Neuronal stem cell (in vitro differentiated cells): ENCODE results near the gene IGFN1.

ENCODE experiments used
- DNase-seq: peaks from one replicate; pipeline ENCODE4 v3.0.0-alpha.2; 2013; ENCODE audit warnings: low spot score
- H2AFZ ChIP-seq: one replicate; pipeline ENCODE4 v1.6.1; 2013; ENCODE audit warnings: mild to moderate bottlenecking, low read length, inconsistent platforms
- H2AK5ac ChIP-seq: 2 replicates; pipeline ENCODE4 v1.6.1; 2013; ENCODE audit warnings: low read depth, mild to moderate bottlenecking, inconsistent platforms, low read length, moderate library complexity, mixed read lengths
- H2BK120ac ChIP-seq: 2 replicates; pipeline ENCODE4 v1.6.1; 2013; ENCODE audit warnings: low read depth, mild to moderate bottlenecking, inconsistent platforms, low read length, moderate library complexity, mixed read lengths
- H2BK12ac ChIP-seq: one replicate; pipeline ENCODE4 v1.6.1; 2013; ENCODE audit warnings: low read length, inconsistent platforms
- H2BK15ac ChIP-seq: 2 replicates; pipeline ENCODE4 v1.6.1; 2013; ENCODE audit warnings: mild to moderate bottlenecking, low read length, inconsistent platforms, mixed read lengths
- H2BK5ac ChIP-seq: one replicate; pipeline ENCODE4 v1.6.1; 2013; ENCODE audit warnings: inconsistent platforms, mild to moderate bottlenecking, low read length, moderate library complexity
- H3K14ac ChIP-seq: one replicate; pipeline ENCODE4 v1.6.1; 2013; ENCODE audit warnings: low read length, inconsistent platforms
- H3K18ac ChIP-seq: 2 replicates; pipeline ENCODE4 v1.6.1; 2013; ENCODE audit warnings: low read length, inconsistent platforms
- H3K23ac ChIP-seq: 2 replicates; pipeline ENCODE4 v1.6.1; 2013; ENCODE audit warnings: low read depth, mild to moderate bottlenecking, mixed read lengths, low read length, inconsistent platforms; ENCODE audit not compliant: poor library complexity
- H3K27ac ChIP-seq: replicated peaks from 3 replicates; pipeline ENCODE4 v1.5.1; 2013; ENCODE audit warnings: low read length, inconsistent platforms
- H3K27me3 ChIP-seq, 3 experiments: 2 replicates each; pipeline ENCODE4 v1.6.1; 2013; ENCODE audit warnings: low read length in 3 of 3, mild to moderate bottlenecking in 2 of 3, inconsistent platforms in 1 of 3, low read depth in 1 of 3, mixed read lengths in 1 of 3, moderate library complexity in 1 of 3; ENCODE audit not compliant: control insufficient read depth in 3 of 3, insufficient read depth in 3 of 3
- H3K36me3 ChIP-seq, 2 donors: replicated peaks in 1 of 2; 2 replicates each; pipeline ENCODE4 v1.6.1; 2013; ENCODE audit warnings: low read length in 2 of 2; ENCODE audit not compliant: control insufficient read depth in 2 of 2, insufficient read depth in 2 of 2
- H3K4ac ChIP-seq: 2 replicates; pipeline ENCODE4 v1.6.1; 2013; ENCODE audit warnings: inconsistent platforms, mild to moderate bottlenecking, low read length, moderate library complexity
- H3K4me1 ChIP-seq, 2 donors: 1 replicate in 1 of 2; 2 replicates in 1 of 2; pipeline ENCODE4 v1.6.1; 2013; ENCODE audit warnings: low read length in 2 of 2, low read depth in 1 of 2; ENCODE audit not compliant: control insufficient read depth in 2 of 2, insufficient read depth in 1 of 2
- H3K4me2 ChIP-seq: one replicate; pipeline ENCODE4 v1.6.1; 2013; ENCODE audit warnings: mild to moderate bottlenecking, low read length, inconsistent platforms; ENCODE audit not compliant: insufficient read depth, poor library complexity, severe bottlenecking
- H3K4me3 ChIP-seq, 2 donors: 2 replicates each; pipeline ENCODE4 v1.5.1; 2013; ENCODE audit warnings: low read length in 2 of 2, mild to moderate bottlenecking in 2 of 2, inconsistent platforms in 1 of 2, moderate library complexity in 1 of 2
- H3K79me1 ChIP-seq: one replicate; pipeline ENCODE4 v1.6.1; 2013; ENCODE audit warnings: low read depth, mild to moderate bottlenecking, inconsistent platforms, low read length, moderate library complexity
- H3K9ac ChIP-seq: one replicate; pipeline ENCODE4 v1.6.1; 2013; ENCODE audit warnings: mild to moderate bottlenecking, low read depth, low read length, inconsistent platforms; ENCODE audit not compliant: poor library complexity
- H3K9me3 ChIP-seq, 2 donors: replicated peaks in 1 of 2; 2 replicates each; pipeline versions ENCODE3 to v1.6.1; 2013; ENCODE audit warnings: low read length in 2 of 2, mild to moderate bottlenecking in 2 of 2, inconsistent platforms in 1 of 2, low read depth in 1 of 2, mixed read lengths in 1 of 2, moderate library complexity in 1 of 2; ENCODE audit not compliant: control insufficient read depth in 2 of 2, insufficient read depth in 1 of 2
- H4K8ac ChIP-seq: one replicate; pipeline ENCODE4 v1.6.1; 2013; ENCODE audit warnings: low read depth, mild to moderate bottlenecking, inconsistent platforms, low read length, moderate library complexity
- H4K91ac ChIP-seq: one replicate; pipeline ENCODE4 v1.6.1; 2013; ENCODE audit warnings: low read length, low read depth, mild to moderate bottlenecking, inconsistent platforms; ENCODE audit not compliant: poor library complexity
- WGBS, 2 donors: extraction: QIAGEN DNeasy Blood & Tissue Kit; methylation state at CpG; one replicate each; pipeline ENCODE4 v1.1.7; 2013; ENCODE audit warnings: missing lambda C conversion rate in 2 of 2, mixed read lengths in 1 of 2; ENCODE audit not compliant: insufficient read length in 2 of 2, insufficient replicate concordance in 1 of 2; ENCODE audit errors: extremely low coverage in 2 of 2; 5-methylcytosine and 5-hydroxymethylcytosine counted together

IGFN1 gene

GRCh38 chr1:201178718-201179117, 11.9 kb upstream of the IGFN1 start:
- H3K14ac ChIP-seq = no peak overlapping the region
- peaks cover 0 to 1% of the 10 kb centered on the region in 2 donors for H3K4me1 ChIP-seq
- H2BK12ac ChIP-seq = no peak overlapping the region
- no peak overlapping the region for H3K9ac ChIP-seq
- peaks cover 0 to 56% (median 0%) of the 10 kb centered on the region in 3 experiments for H3K27me3 ChIP-seq
- no peak for DNase-seq
- H2BK5ac ChIP-seq = no peak overlapping the region
- no peak overlapping the region for H3K18ac ChIP-seq
- no peak overlapping the region for H3K4me2 ChIP-seq
- no peak overlapping the region for H3K23ac ChIP-seq
- no peaks in the 10 kb centered on the region for H3K79me1 ChIP-seq
- H3K4ac ChIP-seq = no peak overlapping the region
- no CpG with 5 or more reads among the region's 3 CpGs for WGBS, 2 donors
- no peak overlapping the region for H3K4me3 ChIP-seq
- H2AFZ ChIP-seq = no peak overlapping the region
- H4K8ac ChIP-seq = no peak overlapping the region
- no peak overlapping the region for H2BK120ac ChIP-seq
- H3K27ac ChIP-seq = no peak overlapping the region
- no peaks in the 10 kb centered on the region for H3K9me3 ChIP-seq
- no peak overlapping the region for H2BK15ac ChIP-seq
- no peak overlapping the region for H2AK5ac ChIP-seq
- no peak overlapping the region for H4K91ac ChIP-seq
- H3K36me3 ChIP-seq = no peaks in the 10 kb centered on the region

- no peaks in the 10 kb centered on the region for H3K36me3 ChIP-seq
- H3K9ac ChIP-seq = no peak overlapping the region
- no peak for DNase-seq
- no peaks in the 10 kb centered on the region for H3K79me1 ChIP-seq
- no peak overlapping the region for H4K91ac ChIP-seq
- H3K9me3 ChIP-seq = no peaks in the 10 kb centered on the region
- H3K14ac ChIP-seq = no peak overlapping the region
- peaks cover 0 to 59% (median 0%) of the 10 kb centered on the region in 3 experiments for H3K27me3 ChIP-seq
- no peak overlapping the region for H3K18ac ChIP-seq
- H2BK15ac ChIP-seq = no peak overlapping the region
- no peak overlapping the region for H2BK12ac ChIP-seq
- H3K4me1 ChIP-seq = peaks cover 4% of the 10 kb centered on the region in 2 donors
- H3K27ac ChIP-seq = no peak overlapping the region
- H3K4me3 ChIP-seq = no peak overlapping the region
- no peak overlapping the region for H2AK5ac ChIP-seq
- no peak overlapping the region for H2AFZ ChIP-seq
- H3K23ac ChIP-seq = no peak overlapping the region
- no peak overlapping the region for H4K8ac ChIP-seq
- H2BK120ac ChIP-seq = no peak overlapping the region
- no CpG with 5 or more reads among the region's 1 CpG for WGBS, 2 donors
- H3K4ac ChIP-seq = no peak overlapping the region
- H2BK5ac ChIP-seq = no peak overlapping the region
- no peak overlapping the region for H3K4me2 ChIP-seq
Observed at GRCh38 chr1:201180141-201180540, 10.5 kb upstream of the IGFN1 start.

GRCh38 chr1:201180901-201181300, 9.7 kb upstream of the IGFN1 start:
- Histone ChIP-seq H2AK5ac (no peak overlapping the region), H3K4me2 (no peak overlapping the region), H4K8ac (no peak overlapping the region), H3K9ac (no peak overlapping the region), H3K14ac (no peak overlapping the region), H4K91ac (no peak overlapping the region), H3K9me3 (no peaks in the 10 kb centered on the region), H3K4ac (no peak overlapping the region), H3K27ac (no peak overlapping the region), H2BK5ac (no peak overlapping the region), H3K4me1 (peaks cover 4% of the 10 kb centered on the region in 2 donors), H2BK12ac (no peak overlapping the region), H3K18ac (no peak overlapping the region), H3K79me1 (no peaks in the 10 kb centered on the region), H3K4me3 (no peak overlapping the region), H2BK120ac (no peak overlapping the region), H3K27me3 (peaks cover 0 to 58% (median 0%) of the 10 kb centered on the region in 3 experiments), H2BK15ac (no peak overlapping the region), H2AFZ (no peak overlapping the region), H3K36me3 (no peaks in the 10 kb centered on the region), H3K23ac (no peak overlapping the region)
- no peak for DNase-seq
- no CpG with 5 or more reads among the region's 6 CpGs for WGBS, 2 donors

GRCh38 chr1:201181323-201181722, 9.3 kb upstream of the IGFN1 start:
- H3K36me3 ChIP-seq = no peaks in the 10 kb centered on the region
- no peak for DNase-seq

More at GRCh38 chr1:201181323-201181722, 9.3 kb upstream of the IGFN1 start:
- H2BK120ac ChIP-seq = no peak overlapping the region
- H3K4me2 ChIP-seq = no peak overlapping the region
- H3K18ac ChIP-seq = no peak overlapping the region
- no peak overlapping the region for H2AFZ ChIP-seq
- H3K4me1 ChIP-seq = peaks cover 4% of the 10 kb centered on the region in 2 donors
- H3K14ac ChIP-seq = no peak overlapping the region
- H2BK5ac ChIP-seq = no peak overlapping the region
- no peak overlapping the region for H4K91ac ChIP-seq
- H3K9ac ChIP-seq = no peak overlapping the region
- no peak overlapping the region for H2BK15ac ChIP-seq
- H3K23ac ChIP-seq = no peak overlapping the region
- no peak overlapping the region for H2AK5ac ChIP-seq
- H3K4ac ChIP-seq = no peak overlapping the region
- no peak overlapping the region for H3K27ac ChIP-seq
- H3K4me3 ChIP-seq = no peak overlapping the region
- no peak overlapping the region for H4K8ac ChIP-seq
- no peaks in the 10 kb centered on the region for H3K9me3 ChIP-seq
- peaks cover 0 to 58% (median 0%) of the 10 kb centered on the region in 3 experiments for H3K27me3 ChIP-seq
- WGBS, 2 donors = no CpG with 5 or more reads among the region's 1 CpG
- H3K79me1 ChIP-seq = no peaks in the 10 kb centered on the region
- H2BK12ac ChIP-seq = no peak overlapping the region
